ENCODE results near the gene TP53I13. TPM values are rescaled to one million over a fixed set of nuclear protein-coding genes. Genes with fewer than 3 reads are reported as not detected.

Gene TP53I13
- total RNA-seq, 3 donors from 2014 or later = 43.9 to 75.4 (median 46.9) TPM

DNA sequence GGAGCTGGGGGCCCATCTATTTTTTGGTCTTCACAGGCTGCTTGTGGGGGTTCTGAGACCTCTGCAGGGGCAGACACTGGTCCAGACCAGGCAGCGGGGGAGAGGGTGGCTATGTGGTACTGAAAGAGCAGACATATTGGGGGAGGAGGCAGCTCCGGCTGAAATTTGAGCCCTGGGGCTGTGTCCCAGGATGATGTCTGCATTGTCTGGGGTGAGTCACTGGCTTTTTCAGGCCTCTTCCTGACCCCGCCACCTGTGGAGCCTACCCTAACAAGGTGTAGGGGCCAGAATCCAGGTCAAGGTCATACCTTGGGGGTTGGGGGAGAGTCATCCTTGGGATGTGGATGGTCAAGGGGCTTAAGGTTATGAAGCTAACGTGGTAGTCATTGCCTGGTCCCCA lies 51.8 kb downstream of the TP53I13 start:
- H3K9me3 ChIP-seq = no peaks in the 10 kb centered on the region
- DNase-seq = no peak
- TF ChIP-seq CTCF (IDR thresholded peaks at IDR 0.05) = no peak
- H3K4me3 ChIP-seq = no peak overlapping the region
- no peak for ATAC-seq
- peaks cover 36% of the 10 kb centered on the region for H3K4me1 ChIP-seq (ENCODE audit: low read depth)
- no peaks in the 10 kb centered on the region for H3K36me3 ChIP-seq (ENCODE audit: low read depth)
- intact Hi-C loops (cut with DNase I, micrococcal nuclease) = no loop called here

- H3K4me3 ChIP-seq = no peak overlapping the region
- DNase-seq (no peak), ATAC-seq (no peak)
- TF ChIP-seq CTCF (IDR thresholded peaks at IDR 0.05) = no peak
- peaks cover 30% of the 10 kb centered on the region for H3K4me1 ChIP-seq (ENCODE audit: low read depth)
- intact Hi-C loops (cut with DNase I, micrococcal nuclease) = no loop called here
- H3K9me3 ChIP-seq = no peaks in the 10 kb centered on the region
- H3K36me3 ChIP-seq (ENCODE audit: low read depth) = no peaks in the 10 kb centered on the region
Measured at GRCh38 chr17:29620779-29621500, 52.4 kb downstream of the TP53I13 start.

DNA sequence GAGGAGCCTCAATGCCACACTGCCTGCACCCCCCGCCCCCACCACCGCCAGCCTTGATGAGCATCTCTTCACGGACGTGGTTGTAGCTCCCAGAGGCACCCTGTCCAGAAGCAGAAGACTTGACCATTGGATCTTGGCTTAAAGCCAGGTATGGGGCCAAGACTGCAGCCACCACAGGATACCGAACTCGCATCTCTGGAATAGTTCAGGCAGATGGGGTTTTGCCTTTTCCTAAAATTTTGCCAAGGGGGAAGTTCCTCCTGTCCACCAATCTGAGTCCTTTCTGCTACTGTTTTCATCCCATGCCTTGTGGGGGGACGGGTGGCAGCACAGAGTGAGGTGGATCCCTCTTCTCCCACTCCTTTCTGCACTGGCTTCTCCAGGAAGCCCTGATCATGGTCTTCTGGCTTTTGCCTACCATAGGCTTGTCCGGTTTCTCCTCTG lies 53.3 kb downstream of the TP53I13 start:
- Histone ChIP-seq H3K4me3 (no peak overlapping the region), H3K9me3 (no peaks in the 10 kb centered on the region), H3K4me1 (ENCODE audit: low read depth) (peaks cover 22% of the 10 kb centered on the region), H3K36me3 (ENCODE audit: low read depth) (no peaks in the 10 kb centered on the region)
- ATAC-seq = no peak
- no peak for TF ChIP-seq CTCF (IDR thresholded peaks at IDR 0.05)
- no peak for DNase-seq
- intact Hi-C loops (cut with DNase I, micrococcal nuclease) = no loop called here

Other genes with a start within 250 kb of the TP53I13 start
- gene TAOK1, start 178.3 kb upstream of the TP53I13 start, total RNA-seq = 10 to 100 TPM; 50.0 to 76.3 (median 52.1) TPM
- 10 to 100 TPM; 12.9 to 19.5 (median 13.6) TPM for gene ABHD15, start 1.7 kb upstream of the TP53I13 start, total RNA-seq
- gene GIT1, start 20.9 kb downstream of the TP53I13 start, total RNA-seq = 10 to 100 TPM; 28.6 to 41.0 (median 37.2) TPM
- gene ANKRD13B, start 24.4 kb downstream of the TP53I13 start, total RNA-seq = 10 to 100 TPM in 1 of 3 donors, 1 to 10 TPM in 2; 2.2 to 11.2 (median 3.3) TPM
- 10 to 100 TPM in 1 of 3 donors, 1 to 10 TPM in 2; 1.2 to 21.3 (median 2.5) TPM for gene CORO6, start 54.2 kb downstream of the TP53I13 start, total RNA-seq

Data from mucosa of descending colon (tissue), 3 donors.